Measurements from ENCODE around the gene GALR2. TPM values are rescaled to one million over a fixed set of nuclear protein-coding genes. Genes with fewer than 3 reads are reported as not detected.
A peak's percentile ranks its signal among the peaks of the same experiment; 100 is the strongest.

The GALR2 gene
- total and polyA plus RNA-seq, 9 of the 15 experiments (the other 6 are each of a cell fraction or from before 2014, with no cell fraction given) = 0.34 TPM; not detected in 8

GRCh38 chr17:76104140-76104895 is 29.7 kb downstream of the GALR2 start (continued):
- TF ChIP-seq ZBTB33 (CRISPR knock-in tag; IDR thresholded peaks at IDR 0.05) (no peak), TOE1 (IDR thresholded peaks at IDR 0.05; ENCODE audit: borderline replicate concordance) (no peak), TOE1 (CRISPR knock-in tag; IDR thresholded peaks at IDR 0.05; ENCODE audit: borderline replicate concordance, low read depth) (no peak), RCOR1 (IDR thresholded peaks at IDR 0.05; ENCODE audit: borderline replicate concordance in 1 of 2, low read depth in 2 of 2, low read length in 2 of 2) (no peak), MGA (IDR thresholded peaks at IDR 0.05) (0 out of 2 replicates have a peak, but pooled peaks have one; percentile 0), TAL1 (IDR thresholded peaks at IDR 0.05) (no peak), MEF2A (IDR thresholded peaks at IDR 0.05; ENCODE audit: control insufficient read depth, low read depth, low read length) (no peak), MLLT1 (IDR thresholded peaks at IDR 0.05) (peak in 1 of 2 experiments; percentile 55; a peak in 2 of 4 replicates), RBFOX2 (IDR thresholded peaks at IDR 0.05; ENCODE audit: low read depth, low read length) (peak; percentile 58), KDM4B (IDR thresholded peaks at IDR 0.05; ENCODE audit: borderline replicate concordance in 2 of 2, low read depth in 1 of 2) (no peak), NR4A1 (CRISPR knock-in tag; IDR thresholded peaks at IDR 0.05) (no peak), NR4A1 (tag; IDR thresholded peaks at IDR 0.05) (0 out of 2 replicates have a peak, but pooled peaks have one; percentile 5)

All from K562 (cell line).